ENCODE data around the gene JPH3. TPM values are rescaled to one million over a fixed set of nuclear protein-coding genes. Genes with fewer than 3 reads are reported as not detected.
A peak's percentile ranks its signal among the peaks of the same experiment; 100 is the strongest.

The JPH3 gene
- total and polyA plus RNA-seq, 12 donors, result 0.06 to 0.79 (median 0.10) TPM; not detected in 6

DNA sequence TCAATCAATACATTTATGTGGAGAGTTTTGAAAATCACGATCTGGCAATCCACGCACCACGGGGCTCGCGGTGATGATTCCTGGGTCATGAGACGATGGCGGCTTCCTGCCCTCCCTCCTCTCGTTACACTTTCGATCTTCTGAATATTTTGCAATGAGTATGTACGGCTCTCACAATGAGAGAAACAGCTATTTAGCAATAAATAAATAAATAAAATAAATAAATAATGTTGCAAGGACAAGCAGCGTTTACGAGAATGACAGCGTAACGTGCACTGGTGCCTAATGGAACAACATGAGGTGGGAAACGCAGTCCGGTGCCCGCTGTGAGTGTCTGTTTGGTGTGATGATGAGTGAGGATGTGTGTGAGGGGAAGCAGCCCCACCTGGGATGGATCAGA, 46.7 kb upstream of the JPH3 start:
- Histone ChIP-seq H3K27ac (no peak overlapping the region), H3K36me3 (no peaks in the 10 kb centered on the region), H3K4me1 (peaks cover 0 to 20% (median 7%) of the 10 kb centered on the region in 9 donors), H3K4me3 (no peak overlapping the region), H3K9me3 (no peaks in the 10 kb centered on the region), H3K27me3 (peaks cover 0 to 24% (median 5%) of the 10 kb centered on the region in 7 donors)
- intact Hi-C loops (cut with DNase I), result loop anchor here in 1 of 10 donors (10.0 kb wide), 1 partner anchor 141 kb away; no protein-coding TSS in a partner anchor
- ATAC-seq (no peak), DNase-seq (no peak)
- TF ChIP-seq CTCF (IDR thresholded peaks at IDR 0.05), result no peak
- 86 to 91% methylated on average over 17 of the region's 17 CpGs for WGBS, 2 donors

- DNase-seq, result peak; percentile 65 to 73
- Histone ChIP-seq H3K9me3 (no peaks in the 10 kb centered on the region), H3K27me3 (peaks cover 0 to 21% (median 5%) of the 10 kb centered on the region in 7 donors), H3K4me1 (peaks cover 0 to 20% (median 7%) of the 10 kb centered on the region in 9 donors), H3K36me3 (no peaks in the 10 kb centered on the region), H3K4me3 (peak overlapping the region in 4 of 10 donors; percentile 2 to 11 (median 5)), H3K27ac (peak overlapping the region in 8 of 10 donors; percentile 49 to 78 (median 72))
- intact Hi-C loops (cut with DNase I), result loop anchor here in 1 of 10 donors (10.0 kb wide), 1 partner anchor 142 kb away; no protein-coding TSS in a partner anchor
- 29 to 38% methylated on average over 7 of the region's 7 CpGs for WGBS, 2 donors
- ATAC-seq, result peak; percentile 69 to 88 (median 74)
- TF ChIP-seq CTCF (IDR thresholded peaks at IDR 0.05), result no peak
Observed at GRCh38 chr16:87556941-87557459, 45.3 kb upstream of the JPH3 start.

DNA sequence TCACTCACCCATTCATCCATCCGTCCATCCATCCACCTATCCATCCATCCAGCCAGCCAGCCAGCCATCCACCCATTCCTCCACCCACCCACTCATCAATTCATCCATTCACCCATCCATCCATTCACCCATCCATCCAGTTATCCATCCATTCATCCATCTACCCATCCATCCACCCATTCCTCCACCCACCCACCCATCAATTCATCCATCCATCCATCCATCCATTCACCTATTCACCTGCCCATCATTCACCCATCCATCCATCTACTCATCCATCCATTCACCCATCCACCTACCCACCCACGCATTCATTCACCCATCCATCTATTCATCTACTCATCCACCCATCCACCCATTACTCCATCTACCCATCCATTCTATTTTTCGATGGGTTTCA, 43.6 kb upstream of the JPH3 start:
- DNase-seq, result no peak
- H3K36me3 ChIP-seq, result no peaks in the 10 kb centered on the region
- TF ChIP-seq CTCF (IDR thresholded peaks at IDR 0.05), result no peak
- no peak overlapping the region for H3K27ac ChIP-seq
- WGBS, 2 donors, result 88 to 90% methylated on average over 3 of the region's 3 CpGs
- no peak overlapping the region for H3K4me3 ChIP-seq
- peaks cover 0 to 18% (median 5%) of the 10 kb centered on the region in 7 donors for H3K27me3 ChIP-seq
- no peak for ATAC-seq
- peaks cover 0 to 20% (median 7%) of the 10 kb centered on the region in 9 donors for H3K4me1 ChIP-seq
- no peaks in the 10 kb centered on the region for H3K9me3 ChIP-seq
- intact Hi-C loops (cut with DNase I), result loop anchor here in 1 of 10 donors (10.0 kb wide), 1 partner anchor 144 kb away; no protein-coding TSS in a partner anchor

- H3K27ac ChIP-seq, result no peak overlapping the region
- intact Hi-C loops (cut with DNase I), result loop anchor here in 1 of 10 donors (10.0 kb wide), 1 partner anchor 145 kb away; no protein-coding TSS in a partner anchor
- ATAC-seq, result no peak
- WGBS, 2 donors, result 60 to 76% methylated on average over 17 of the region's 17 CpGs
- H3K4me3 ChIP-seq, result no peak overlapping the region
- no peak for DNase-seq
- TF ChIP-seq CTCF (IDR thresholded peaks at IDR 0.05), result no peak
- H3K27me3 ChIP-seq, result peaks cover 0 to 12% (median 2%) of the 10 kb centered on the region in 7 donors
- no peaks in the 10 kb centered on the region for H3K36me3 ChIP-seq
- peaks cover 0 to 20% (median 7%) of the 10 kb centered on the region in 9 donors for H3K4me1 ChIP-seq
- no peaks in the 10 kb centered on the region for H3K9me3 ChIP-seq
Observed at GRCh38 chr16:87559945-87560344, 42.4 kb upstream of the JPH3 start.

Measured in heart right ventricle (tissue), 16 donors.